Dendritic cell treated with granulocyte-macrophage colony-stimulating factor and Interleukin-4, amounts not matched to agents 40 ng/mL and 50 ng/mL, for 4 days (primary cell): Measurements from ENCODE around the gene GALT.

Experiments used
- H3K27ac Mint-ChIP-seq: one replicate; pipeline ENCODE4 v1.8.0; 2022; ENCODE audit warnings: mild to moderate bottlenecking, mixed read lengths
- H3K27me3 Mint-ChIP-seq: one replicate; pipeline ENCODE4 v1.8.0; 2022; ENCODE audit warnings: mild to moderate bottlenecking, mixed read lengths
- H3K36me3 Mint-ChIP-seq: one replicate; pipeline ENCODE4 v1.8.0; 2022; ENCODE audit warnings: low read depth, mixed read lengths
- H3K4me1 Mint-ChIP-seq: one replicate; pipeline ENCODE4 v1.8.0; 2022; ENCODE audit warnings: low read depth, mixed read lengths
- H3K4me3 Mint-ChIP-seq: one replicate; pipeline ENCODE4 v1.8.0; 2022; ENCODE audit warnings: mild to moderate bottlenecking, moderate library complexity, mixed read lengths
- H3K9me3 Mint-ChIP-seq: one replicate; pipeline ENCODE4 v1.8.0; 2022; ENCODE audit warnings: mixed read lengths
- intact Hi-C: fragments of 100-400 bp; cut with micrococcal nuclease; formaldehyde crosslinking; loops from one replicate; pipeline ENCODE4 v1.15.0; 2022

Gene GALT

GRCh38 chr9:34646211-34647083, at the start of gene GALT:
GALT (plus strand) TSS chr9:34646675; CDS start chr9:34646705, 30 bp downstream.
- Mint-ChIP-seq H3K36me3 (peaks cover 42% of the 10 kb centered on the region), H3K4me3 (peak within 1 kb of the TSS; percentile 83), H3K4me1 (peaks cover 28% of the 10 kb centered on the region), H3K27me3 (no peaks in the 10 kb centered on the region), H3K27ac (peak within 1 kb of the TSS; percentile 87), H3K9me3 (no peaks in the 10 kb centered on the region)
- intact Hi-C loops: loop anchor here (1.0 kb wide), 1 partner anchor 18 kb away; no protein-coding TSS in a partner anchor

DNA sequence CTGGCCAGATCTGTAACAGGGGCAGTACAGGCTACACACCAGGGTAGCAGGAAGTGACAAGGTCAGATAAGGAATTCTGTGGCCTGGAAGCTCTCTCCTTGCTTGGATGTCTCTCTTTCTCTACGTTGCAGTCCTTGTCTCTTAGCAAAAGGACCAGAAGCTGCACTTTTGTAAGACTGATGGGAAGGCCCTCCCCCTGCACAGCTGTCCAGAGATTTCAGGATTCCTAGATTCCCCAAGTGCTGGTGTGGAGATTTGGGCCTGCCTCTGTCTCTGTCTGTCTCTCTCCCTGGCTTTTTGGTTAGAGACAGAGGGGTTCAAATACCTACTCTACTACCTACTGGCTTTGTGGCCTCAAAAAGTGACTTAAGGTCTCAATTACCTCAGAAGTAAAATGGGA, 46.9 kb upstream of the GALT start:
- Mint-ChIP-seq H3K36me3 (no peaks in the 10 kb centered on the region), H3K27ac (no peak overlapping the region), H3K27me3 (peaks cover 33% of the 10 kb centered on the region), H3K4me1 (no peaks in the 10 kb centered on the region), H3K4me3 (no peak overlapping the region), H3K9me3 (no peaks in the 10 kb centered on the region)
- intact Hi-C loops: no loop called here

DNA sequence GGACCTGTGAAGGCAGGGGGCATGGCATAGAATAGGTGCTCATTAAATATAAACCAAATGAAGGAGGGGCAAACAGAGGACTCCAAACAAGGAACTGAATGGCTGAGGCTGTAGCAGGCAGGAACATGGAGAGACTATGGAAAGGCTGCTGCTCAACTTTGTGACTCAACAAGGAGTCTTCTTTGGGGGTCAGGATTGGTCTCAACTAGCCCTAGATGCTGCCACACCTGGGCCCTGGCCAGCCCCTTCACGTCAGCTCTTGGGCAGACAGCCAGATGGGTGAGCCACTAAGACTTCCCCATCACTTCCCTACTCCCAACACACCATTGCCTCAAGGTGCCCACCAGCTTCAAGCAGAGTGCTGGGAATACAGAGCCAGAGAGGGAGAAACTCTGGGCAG, 45.6 kb upstream of the GALT start:
- H3K9me3 Mint-ChIP-seq: no peaks in the 10 kb centered on the region
- intact Hi-C loops: no loop called here
- H3K27me3 Mint-ChIP-seq: peaks cover 40% of the 10 kb centered on the region
- no peak overlapping the region for H3K4me3 Mint-ChIP-seq
- no peak overlapping the region for H3K27ac Mint-ChIP-seq
- no peaks in the 10 kb centered on the region for H3K36me3 Mint-ChIP-seq
- H3K4me1 Mint-ChIP-seq: no peaks in the 10 kb centered on the region

GRCh38 chr9:34601937-34602573, 44.4 kb upstream of the GALT start:
- Mint-ChIP-seq H3K27me3 (peaks cover 32% of the 10 kb centered on the region), H3K4me1 (no peaks in the 10 kb centered on the region), H3K36me3 (no peaks in the 10 kb centered on the region), H3K27ac (no peak overlapping the region), H3K9me3 (no peaks in the 10 kb centered on the region), H3K4me3 (no peak overlapping the region)
- intact Hi-C loops: no loop called here

DNA sequence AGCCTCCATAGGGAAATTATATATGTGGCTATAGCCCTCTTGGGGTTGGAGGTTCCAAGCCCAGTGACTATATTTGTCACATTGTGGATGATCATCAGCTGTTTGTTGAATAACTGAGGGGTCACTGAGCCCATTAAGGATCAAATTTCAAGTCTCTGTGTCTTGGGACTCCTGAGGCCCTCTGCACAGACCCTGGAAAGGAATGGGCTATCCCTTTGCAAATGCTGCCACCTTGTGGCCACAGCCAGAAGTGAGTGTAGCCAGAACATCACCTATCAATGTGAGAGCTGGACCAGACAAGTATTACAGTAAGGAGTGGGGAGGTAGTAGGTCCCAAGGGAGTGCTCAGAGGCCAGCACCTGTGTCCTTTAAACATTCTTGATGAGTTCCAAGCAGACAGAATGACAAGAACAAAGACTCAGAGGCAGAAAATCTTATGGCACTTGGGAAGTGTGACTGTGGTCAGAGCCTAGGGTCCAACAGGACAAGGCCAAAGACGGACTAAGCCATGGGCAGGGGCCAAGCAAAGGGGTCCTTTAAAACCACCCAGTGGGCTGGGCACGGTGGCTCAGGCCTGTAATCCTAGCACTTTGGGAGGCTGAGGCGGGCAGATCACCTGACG, 42.8 kb upstream of the GALT start:
- Mint-ChIP-seq H3K27ac (no peak overlapping the region), H3K4me1 (no peaks in the 10 kb centered on the region), H3K27me3 (peaks cover 26% of the 10 kb centered on the region), H3K9me3 (no peaks in the 10 kb centered on the region), H3K36me3 (no peaks in the 10 kb centered on the region), H3K4me3 (no peak overlapping the region)
- intact Hi-C loops: loop anchor here (1.0 kb wide), 2 partner anchors 41 to 55 kb away; no protein-coding TSS in a partner anchor

DNA sequence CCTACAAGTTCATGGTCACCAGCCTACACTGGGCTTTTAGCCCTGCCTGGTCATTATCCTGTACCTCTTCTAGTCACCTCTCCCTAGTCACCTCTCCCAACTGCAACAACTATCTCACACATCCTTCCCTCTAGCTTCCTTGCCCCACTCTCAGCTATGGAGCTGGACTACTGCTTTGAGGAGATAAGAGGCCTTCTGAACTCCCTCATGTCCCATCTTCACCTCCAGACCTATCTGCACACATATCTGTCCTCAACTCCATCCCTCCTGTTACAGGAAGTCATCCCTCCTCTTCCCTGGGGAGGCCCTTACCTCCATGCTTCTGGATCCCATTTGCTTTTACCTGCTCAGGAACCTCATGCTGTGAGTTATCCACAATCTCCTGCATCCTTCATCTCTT, 40.3 kb upstream of the GALT start:
- peaks cover 20% of the 10 kb centered on the region for H3K27me3 Mint-ChIP-seq
- H3K36me3 Mint-ChIP-seq: peaks cover under 1% of the 10 kb centered on the region
- intact Hi-C loops: no loop called here
- no peaks in the 10 kb centered on the region for H3K9me3 Mint-ChIP-seq
- H3K27ac Mint-ChIP-seq: no peak overlapping the region
- H3K4me1 Mint-ChIP-seq: peaks cover 10% of the 10 kb centered on the region
- no peak overlapping the region for H3K4me3 Mint-ChIP-seq

DNA sequence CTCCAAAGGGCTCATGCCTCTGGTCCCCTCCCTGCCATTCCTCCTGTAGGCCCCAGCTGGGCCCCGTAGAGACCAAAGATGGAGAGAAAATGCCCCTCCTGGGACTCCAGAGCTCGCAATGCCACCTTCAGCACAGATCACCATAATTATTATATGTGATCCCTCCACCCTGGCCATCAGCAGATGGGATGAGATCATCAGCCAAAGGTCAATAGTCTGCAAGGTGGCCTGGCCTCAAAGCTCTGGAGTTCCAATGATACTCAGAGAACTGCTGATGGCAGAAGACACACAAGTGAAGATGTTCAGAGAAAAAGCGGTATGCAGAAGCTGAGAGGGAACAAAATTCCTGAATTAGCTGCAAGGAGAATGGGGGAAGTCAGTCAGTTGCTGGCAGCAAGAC, 39.6 kb upstream of the GALT start:
- Mint-ChIP-seq H3K4me3 (no peak overlapping the region), H3K4me1 (peaks cover 15% of the 10 kb centered on the region), H3K27me3 (peaks cover 14% of the 10 kb centered on the region), H3K9me3 (no peaks in the 10 kb centered on the region), H3K27ac (no peak overlapping the region), H3K36me3 (peaks cover 8% of the 10 kb centered on the region)
- intact Hi-C loops: no loop called here

- Mint-ChIP-seq H3K4me1 (peaks cover 18% of the 10 kb centered on the region), H3K4me3 (no peak overlapping the region), H3K36me3 (peaks cover 10% of the 10 kb centered on the region), H3K27ac (no peak overlapping the region), H3K9me3 (no peaks in the 10 kb centered on the region), H3K27me3 (peaks cover 12% of the 10 kb centered on the region)
- intact Hi-C loops: no loop called here
These were observed 39.1 kb upstream of the GALT start for GRCh38 chr9:34607331-34607730.

GRCh38 chr9:34610434-34611206, 35.9 kb upstream of the GALT start:
- Mint-ChIP-seq H3K4me1 (peaks cover 33% of the 10 kb centered on the region), H3K36me3 (peaks cover 33% of the 10 kb centered on the region), H3K27me3 (no peaks in the 10 kb centered on the region), H3K9me3 (no peaks in the 10 kb centered on the region), H3K4me3 (peak overlapping the region; percentile 86), H3K27ac (no peak overlapping the region)
- intact Hi-C loops: no loop called here

GRCh38 chr9:34611251-34611810, 35.1 kb upstream of the GALT start:
- Mint-ChIP-seq H3K4me1 (peaks cover 33% of the 10 kb centered on the region), H3K9me3 (no peaks in the 10 kb centered on the region)
- intact Hi-C loops: no loop called here

GRCh38 chr9:34611811-34612787, 34.4 kb upstream of the GALT start, which contains the start of gene RPP25L:
RPP25L (minus strand) TSS chr9:34612097; CDS start chr9:34611296, 801 bp downstream.
- Mint-ChIP-seq H3K27ac (peak within 1 kb of the TSS; percentile 94), H3K4me1 (peaks cover 33% of the 10 kb centered on the region), H3K4me3 (peak within 1 kb of the TSS; percentile 86), H3K9me3 (no peaks in the 10 kb centered on the region), H3K27me3 (no peaks in the 10 kb centered on the region), H3K36me3 (peaks cover 47% of the 10 kb centered on the region)
- intact Hi-C loops: loop anchor here (1.0 kb wide), 2 partner anchors 22 to 154 kb away; partner anchors contain the start of genes DNAI1 and FAM219A

More at GRCh38 chr9:34611251-34611810, 35.1 kb upstream of the GALT start:
- peak overlapping the region; percentile 94 for H3K27ac Mint-ChIP-seq
- H3K36me3 Mint-ChIP-seq: peaks cover 40% of the 10 kb centered on the region
- peak overlapping the region; percentile 86 for H3K4me3 Mint-ChIP-seq
- H3K27me3 Mint-ChIP-seq: no peaks in the 10 kb centered on the region

DNA sequence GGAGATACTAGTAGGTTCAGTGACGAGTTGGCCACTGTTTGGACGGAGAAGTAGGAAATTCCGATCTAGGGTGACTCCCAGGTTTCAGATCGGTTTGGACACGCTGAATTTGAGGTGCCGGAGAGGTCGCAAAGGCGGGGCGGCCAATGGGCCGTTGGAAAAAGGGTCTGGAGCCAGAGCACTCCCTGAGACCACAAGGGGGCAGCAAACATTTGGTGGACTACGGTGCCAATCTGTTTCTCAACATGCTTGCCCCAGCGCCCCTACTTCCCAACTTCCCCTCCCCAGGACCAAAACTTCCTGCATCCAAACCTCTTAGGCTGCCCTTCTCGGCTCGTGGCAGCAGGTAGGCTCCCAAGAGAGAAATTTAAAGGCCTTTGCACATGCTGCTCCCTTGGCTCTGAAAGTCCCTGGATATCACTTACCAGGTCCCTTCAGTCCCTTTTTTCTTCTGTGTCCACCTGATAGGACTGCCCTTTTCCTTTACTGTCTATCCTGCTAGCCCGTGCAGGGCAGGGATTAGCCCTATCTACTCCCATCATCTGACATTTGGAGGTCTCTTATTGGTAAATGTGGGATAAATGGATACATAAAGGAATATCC, 33.6 kb upstream of the GALT start:
- Mint-ChIP-seq H3K27ac (peak overlapping the region; percentile 94), H3K4me3 (peak overlapping the region; percentile 86), H3K4me1 (peaks cover 33% of the 10 kb centered on the region), H3K9me3 (no peaks in the 10 kb centered on the region), H3K27me3 (no peaks in the 10 kb centered on the region), H3K36me3 (peaks cover 55% of the 10 kb centered on the region)
- intact Hi-C loops: loop anchor here (1.0 kb wide), 2 partner anchors 21 to 155 kb away; partner anchors contain the start of genes DNAI1 and FAM219A
